GM21360 (cell line): ENCODE measurements around the gene BDKRB2.

Source experiments
- ATAC-seq: cut with Tn5 transposase; IDR thresholded peaks from one replicate; pipeline ENCODE4 v1.9.1; 2021; ENCODE audit warnings: mild to moderate bottlenecking, moderate library complexity; ENCODE audit not compliant: unreplicated experiment

Gene BDKRB2

DNA sequence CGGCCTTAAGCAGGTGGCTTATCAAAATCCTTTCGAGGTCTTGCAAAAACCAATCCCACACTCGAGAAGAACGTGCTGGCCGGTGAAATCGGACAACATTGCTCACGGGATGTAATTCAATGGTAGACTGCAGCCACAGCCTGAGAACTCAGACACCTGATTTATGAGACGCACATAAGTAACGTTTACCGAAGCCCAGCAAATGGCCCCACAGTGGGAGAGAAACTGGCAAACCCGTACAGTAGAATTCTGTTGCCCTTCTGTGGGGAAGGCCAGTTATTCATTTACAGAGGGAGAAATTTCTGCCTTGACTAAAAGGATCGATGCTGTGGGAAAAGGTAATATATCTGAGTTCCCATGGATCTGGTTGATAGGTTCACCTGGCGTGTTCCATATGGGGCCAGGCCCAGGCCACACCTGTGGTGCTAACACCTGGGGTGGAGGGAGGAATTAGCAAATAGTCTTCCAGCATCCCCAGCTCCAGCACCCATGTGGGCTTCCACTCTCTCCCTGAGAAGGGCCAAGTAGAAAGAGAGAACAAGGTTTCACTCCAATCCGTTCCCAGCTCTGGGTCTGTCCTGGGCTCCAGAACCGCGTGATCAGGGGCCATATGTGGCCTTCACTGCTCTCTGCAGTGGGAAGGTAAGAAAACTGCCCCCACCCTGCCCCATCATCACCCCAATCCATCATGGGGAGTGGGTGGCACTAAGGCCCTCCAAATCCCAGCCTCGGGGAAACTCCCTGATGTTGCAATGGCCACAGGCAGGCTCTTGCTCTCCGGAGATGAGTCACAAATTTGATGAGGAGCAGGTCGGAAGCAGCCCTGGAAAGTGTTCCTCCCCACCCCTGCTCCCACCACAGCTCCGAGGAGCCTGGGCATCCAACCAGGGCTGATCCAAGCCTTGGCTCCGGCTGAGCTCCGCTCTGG lies 64.1 kb downstream of the BDKRB2 start:
- ATAC-seq: no peak

DNA sequence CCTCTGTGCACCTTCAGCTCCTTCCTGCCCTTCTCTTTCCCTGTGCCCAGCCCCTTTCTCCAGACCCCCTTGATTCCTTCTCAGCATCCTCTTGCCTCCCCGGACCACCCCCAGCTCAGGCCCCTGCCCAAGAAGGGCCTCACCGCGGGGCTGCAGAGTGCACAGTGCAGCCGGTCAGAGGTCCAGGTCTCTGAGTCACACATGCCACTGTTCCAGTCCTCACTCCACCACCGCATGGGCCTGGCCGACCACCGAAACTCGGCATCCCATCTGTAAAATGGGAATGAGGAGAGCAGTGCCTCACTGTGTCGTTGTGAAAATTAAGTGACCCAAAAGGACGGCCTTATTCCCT lies 64.7 kb downstream of the BDKRB2 start:
- no peak for ATAC-seq

DNA sequence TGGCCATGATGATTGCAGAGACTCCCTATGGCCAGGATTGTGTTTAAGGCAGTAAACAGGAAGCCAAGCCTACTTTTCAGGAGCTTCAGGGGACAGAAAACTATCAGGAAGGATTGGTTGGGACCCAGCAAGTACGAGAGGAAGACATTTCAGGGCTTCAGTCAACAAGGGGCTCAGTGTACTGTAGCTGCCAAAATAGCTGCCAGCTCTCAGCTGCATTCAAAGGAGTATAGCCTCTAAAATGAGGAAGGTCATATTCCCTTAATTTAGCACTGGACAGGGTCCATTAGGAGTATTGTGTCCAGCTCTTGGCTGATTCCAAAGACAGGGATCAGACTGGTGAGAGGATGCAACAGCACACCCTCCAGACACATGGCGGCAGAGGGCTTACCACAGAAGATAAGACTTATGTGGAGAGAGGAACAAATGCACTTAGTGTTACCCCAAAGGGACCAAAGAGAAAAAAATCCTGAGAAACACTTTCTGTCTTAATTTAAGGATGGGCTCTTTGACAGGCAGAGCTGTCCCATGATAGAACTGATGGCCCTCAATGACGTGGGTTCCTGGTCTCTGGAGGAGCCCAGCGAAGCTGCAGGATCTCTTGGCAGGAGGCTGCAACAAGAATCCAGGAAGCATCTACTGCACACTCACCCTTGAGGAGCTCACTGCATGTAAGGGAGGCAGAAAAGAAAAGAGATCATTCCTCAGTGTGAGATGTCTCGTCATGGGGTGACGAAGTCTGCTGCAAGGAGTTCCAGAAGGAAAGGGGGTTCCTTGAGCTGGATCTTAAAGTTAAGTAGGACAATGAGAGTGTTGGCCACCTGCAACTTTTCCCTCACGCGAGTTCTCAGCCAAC lies 66.2 kb downstream of the BDKRB2 start:
- no peak for ATAC-seq

DNA sequence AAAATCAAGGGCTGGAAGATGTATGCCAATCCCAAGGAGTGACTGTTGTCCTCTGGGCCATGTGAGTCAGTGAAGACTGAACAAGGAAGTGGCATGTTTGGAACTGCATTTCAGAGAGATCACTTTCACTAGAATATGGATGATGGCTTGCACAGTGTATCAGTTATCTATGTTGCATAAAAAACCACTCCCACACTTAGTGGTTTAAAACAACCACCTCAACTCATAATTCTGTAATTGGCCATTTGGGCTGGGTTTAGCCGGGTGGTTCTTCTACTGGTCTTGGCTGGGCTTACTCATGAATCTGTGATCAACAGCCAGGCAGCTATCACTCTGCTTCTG lies 66.8 kb downstream of the BDKRB2 start:
- ATAC-seq: no peak

- ATAC-seq: no peak
Observed at GRCh38 chr14:96272777-96273473, 68.3 kb downstream of the BDKRB2 start.

GRCh38 chr14:96273629-96274028 lies 69.0 kb downstream of the BDKRB2 start:
- ATAC-seq: no peak

- ATAC-seq: no peak
Observed at GRCh38 chr14:96274122-96274521, 69.5 kb downstream of the BDKRB2 start.

GRCh38 chr14:96274543-96274942 lies 69.9 kb downstream of the BDKRB2 start:
- ATAC-seq: no peak

GRCh38 chr14:96275177-96276112 lies 70.8 kb downstream of the BDKRB2 start:
- no peak for ATAC-seq

DNA sequence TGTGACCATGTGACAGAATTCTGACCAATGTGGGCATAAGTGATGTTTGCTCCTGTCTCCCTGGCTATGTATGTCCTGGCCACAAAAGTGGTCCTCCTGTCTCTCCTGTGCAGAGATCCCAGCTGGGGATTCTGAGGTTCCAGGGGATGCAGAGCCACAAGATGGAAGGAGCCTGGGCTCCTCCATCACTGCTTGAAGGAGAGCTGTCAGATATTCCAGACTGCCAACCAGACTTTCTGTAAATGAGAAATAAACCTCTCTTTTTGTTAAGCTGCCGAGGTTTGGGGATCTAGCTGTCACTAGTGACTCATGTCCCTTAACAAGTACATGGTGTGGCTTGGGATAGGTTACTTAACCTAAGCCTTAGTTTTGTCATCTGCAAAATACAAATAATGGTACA lies 73.3 kb downstream of the BDKRB2 start:
- no peak for ATAC-seq

GRCh38 chr14:96279564-96279963 lies 74.9 kb downstream of the BDKRB2 start:
- no peak for ATAC-seq

DNA sequence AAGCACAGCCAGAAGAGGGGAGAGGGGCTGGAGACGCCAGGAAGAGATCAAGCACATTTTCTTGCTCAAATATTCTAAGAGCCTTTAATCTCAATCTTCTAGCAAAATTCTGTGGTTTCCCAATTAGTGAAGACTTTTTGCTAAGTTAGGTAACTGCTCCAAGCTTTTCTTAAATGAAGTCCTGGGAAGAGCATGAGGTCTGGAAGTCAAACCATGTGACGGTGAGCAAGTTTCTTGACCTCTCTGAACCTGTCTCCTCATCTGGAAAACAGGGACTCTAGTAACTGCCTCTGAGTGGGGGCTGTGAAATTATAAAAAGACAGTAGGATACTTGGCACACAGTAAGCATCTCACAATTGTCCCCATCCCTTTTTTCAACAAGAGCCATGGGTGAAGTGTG lies 75.5 kb downstream of the BDKRB2 start:
- ATAC-seq: no peak

- no peak for ATAC-seq
Observed at GRCh38 chr14:96281486-96281885, 76.8 kb downstream of the BDKRB2 start.

- no peak for ATAC-seq
Observed at GRCh38 chr14:96284008-96284407, 79.4 kb downstream of the BDKRB2 start.

DNA sequence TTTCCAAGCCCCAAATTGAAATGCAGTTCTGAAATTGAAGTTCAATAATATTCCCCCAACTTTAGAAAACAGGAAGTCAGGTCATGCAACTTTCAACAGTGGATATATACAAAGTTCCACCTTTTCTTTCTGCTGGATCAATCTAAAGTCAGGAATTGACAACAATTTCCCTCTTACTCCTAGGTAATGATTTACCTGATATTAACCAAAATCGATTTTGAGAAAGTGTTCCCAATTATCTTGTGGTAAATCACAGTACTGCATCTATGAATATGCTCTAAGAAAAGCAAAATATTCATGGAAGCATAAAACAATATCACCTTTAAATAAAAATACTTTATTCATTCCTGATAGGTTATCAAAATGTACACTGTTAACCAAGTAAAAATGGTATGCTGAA lies 79.8 kb downstream of the BDKRB2 start:
- no peak for ATAC-seq

- ATAC-seq: no peak
Observed at GRCh38 chr14:96285667-96286066, 81.0 kb downstream of the BDKRB2 start.

- ATAC-seq: no peak
Observed at GRCh38 chr14:96286251-96286650, 81.6 kb downstream of the BDKRB2 start.

DNA sequence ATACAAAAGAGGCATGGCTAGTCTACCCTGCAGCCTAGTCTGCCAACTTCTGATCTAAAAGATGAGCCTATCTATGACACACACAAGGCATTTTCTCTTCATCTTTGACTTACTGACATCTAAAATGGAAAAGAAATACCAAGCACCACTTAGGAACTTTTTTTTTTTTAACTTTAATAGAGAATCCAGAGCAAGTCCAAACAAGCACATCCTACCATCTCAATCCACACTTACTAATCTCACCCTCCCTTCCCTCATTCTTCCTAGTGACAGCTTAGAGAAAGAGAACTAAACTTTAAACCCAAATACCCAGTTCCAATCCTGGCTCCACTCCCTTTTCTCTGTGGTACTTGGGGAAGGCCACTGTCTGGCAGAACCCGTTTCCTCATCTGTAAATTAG lies 83.2 kb downstream of the BDKRB2 start:
- ATAC-seq: no peak
